ENCODE data around the gene ATG4D.

The ATG4D gene

GRCh38 chr19:10503002-10503789 lies 40.5 kb upstream of the ATG4D start, which contains the start of gene KEAP1:
TSS of gene KEAP1 (minus strand) at chr19:10503356. CDS start at chr19:10500033, 3,323 bp downstream.
- TF ChIP-seq CTCF (IDR thresholded peaks at IDR 0.05; ENCODE audit: extremely low read depth, missing control alignments): no peak
- peak; percentile 67 for DNase-seq (ENCODE audit: low spot score)

DNA sequence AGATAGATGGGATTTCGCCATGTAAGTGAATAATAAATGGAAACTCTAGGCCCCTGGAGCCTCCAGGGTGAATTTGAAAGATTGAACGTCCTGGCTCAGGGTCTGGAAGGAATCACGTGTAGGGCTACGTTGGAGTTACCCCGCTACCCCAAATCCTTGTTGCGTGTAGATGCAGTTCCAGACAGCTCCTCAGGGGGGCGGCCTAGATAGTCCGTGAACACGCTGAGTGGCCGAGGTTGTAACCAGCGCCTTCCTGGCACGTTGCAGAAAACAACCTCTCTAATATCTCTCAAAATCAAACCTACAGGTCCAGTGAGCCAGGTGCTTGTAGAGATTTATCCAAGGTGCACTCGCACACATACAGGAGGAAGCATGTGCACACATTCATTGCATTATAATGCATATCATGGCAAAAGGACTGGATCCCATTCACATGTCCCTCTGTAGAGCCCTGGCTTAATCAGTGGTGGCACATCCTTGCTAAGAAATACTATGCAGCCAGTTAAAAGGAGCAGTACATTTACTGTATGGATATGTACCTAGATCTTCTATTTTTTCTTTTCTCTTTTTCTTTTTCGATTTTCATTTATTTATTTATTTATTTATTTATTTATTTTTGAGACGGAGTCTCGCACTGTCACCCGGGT lies 38.0 kb upstream of the ATG4D start:
- TF ChIP-seq CTCF (IDR thresholded peaks at IDR 0.05; ENCODE audit: extremely low read depth, missing control alignments): peak; percentile 66
- DNase-seq (ENCODE audit: low spot score): peak; percentile 79

GRCh38 chr19:10508036-10508435 lies 35.7 kb upstream of the ATG4D start:
- TF ChIP-seq CTCF (IDR thresholded peaks at IDR 0.05; ENCODE audit: extremely low read depth, missing control alignments): no peak
- DNase-seq (ENCODE audit: low spot score): no peak

DNA sequence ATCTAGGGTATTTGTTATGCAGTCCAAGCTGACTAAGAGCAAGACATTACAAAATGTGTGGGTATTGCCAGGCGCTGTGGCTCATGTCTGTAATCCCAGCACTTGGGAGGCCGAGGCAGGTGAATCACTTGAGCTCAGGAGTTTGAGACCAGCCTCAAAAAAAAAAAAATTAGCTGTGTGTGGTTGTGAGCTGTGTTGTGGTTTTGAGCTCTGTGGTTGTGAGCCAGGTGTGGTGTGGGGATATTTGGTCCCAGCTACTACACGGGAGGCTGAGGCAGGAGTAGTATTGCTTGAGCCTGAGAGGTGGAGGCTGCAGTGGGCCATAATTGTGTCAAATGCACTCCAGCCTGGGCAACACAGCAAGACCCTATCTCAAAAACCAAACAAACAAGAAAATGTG lies 35.0 kb upstream of the ATG4D start:
- DNase-seq (ENCODE audit: low spot score): no peak
- TF ChIP-seq CTCF (IDR thresholded peaks at IDR 0.05; ENCODE audit: extremely low read depth, missing control alignments): no peak

GRCh38 chr19:10510301-10510802 lies 33.4 kb upstream of the ATG4D start:
- DNase-seq (ENCODE audit: low spot score): peak; percentile 85
- peak; percentile 60 for TF ChIP-seq CTCF (IDR thresholded peaks at IDR 0.05; ENCODE audit: extremely low read depth, missing control alignments)

DNA sequence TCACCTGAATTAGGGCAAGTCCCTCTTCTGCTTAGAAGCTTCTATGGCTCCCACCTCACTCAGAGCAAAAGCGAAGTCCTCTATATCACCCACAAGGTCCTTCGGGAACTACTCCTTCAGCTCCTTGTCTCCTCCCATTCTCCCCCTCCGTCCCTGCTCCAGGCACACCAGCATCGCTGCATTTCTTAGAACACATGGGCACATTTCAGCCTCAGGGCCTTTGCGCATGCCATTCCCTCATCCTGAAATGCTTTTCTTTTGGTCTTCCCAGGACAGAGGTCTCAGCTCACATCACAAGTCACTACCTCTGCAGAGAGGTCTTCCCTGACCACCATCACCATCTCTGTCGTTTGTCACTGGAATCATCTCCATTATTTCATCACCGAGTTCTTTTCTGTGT lies 30.5 kb upstream of the ATG4D start:
- no peak for TF ChIP-seq CTCF (IDR thresholded peaks at IDR 0.05; ENCODE audit: extremely low read depth, missing control alignments)

More for the DNA sequence above, 30.5 kb upstream of the ATG4D start:
- DNase-seq (ENCODE audit: low spot score): no peak
